DOHH2 (cell line): Measurements from ENCODE around the gene ZNF536.

Source experiments
- H3F3A ChIP-seq: fragments of 200-600 bp; sonication (generic), shearing (Covaris generic); 2 replicates; pipeline ENCODE4 v1.6.0; 2016; ENCODE audit warnings: antibody characterized with exemption, mild to moderate bottlenecking; ENCODE audit not compliant: control insufficient read depth, insufficient read depth
- H3K27ac ChIP-seq: fragments of 200-600 bp; sonication (generic); 2 replicates; pipeline ENCODE4 v1.5.1; 2014; ENCODE audit warnings: low read depth, mild to moderate bottlenecking, low read length, moderate library complexity
- H3K27me3 ChIP-seq: fragments of 200-600 bp; sonication (generic); 2 replicates; pipeline ENCODE4 v1.6.1; 2014; ENCODE audit warnings: mild to moderate bottlenecking, low read length, mixed read lengths; ENCODE audit not compliant: control insufficient read depth
- H3K36me3 ChIP-seq: fragments of 200-600 bp; sonication (generic); 2 replicates; pipeline ENCODE4 v1.6.1; 2014; ENCODE audit warnings: mild to moderate bottlenecking, low read length, moderate library complexity, mixed read lengths; ENCODE audit not compliant: control insufficient read depth
- H3K4me1 ChIP-seq: fragments of 200-600 bp; sonication (generic); 2 replicates; pipeline ENCODE4 v1.6.1; 2014; ENCODE audit warnings: mild to moderate bottlenecking, low read length, mixed read lengths; ENCODE audit not compliant: control insufficient read depth
- H3K4me2 ChIP-seq: fragments of 200-600 bp; sonication (generic); 2 replicates; pipeline ENCODE4 v1.6.0; 2014; ENCODE audit warnings: mild to moderate bottlenecking, low read length, moderate library complexity
- H3K4me3 ChIP-seq: fragments of 200-600 bp; sonication (generic); 2 replicates; pipeline ENCODE4 v1.5.1; 2014; ENCODE audit warnings: mild to moderate bottlenecking, low read length, mixed read lengths
- H3K79me2 ChIP-seq: fragments of 200-600 bp; sonication (generic); 2 replicates; pipeline ENCODE4 v1.6.1; 2014; ENCODE audit warnings: mild to moderate bottlenecking, low read length, mixed read lengths; ENCODE audit not compliant: control insufficient read depth
- H3K9me2 ChIP-seq: fragments of 200-600 bp; sonication (generic); replicated peaks from 2 replicates; pipeline ENCODE4 v1.6.1; 2014; ENCODE audit warnings: mild to moderate bottlenecking, low read length, mixed read lengths; ENCODE audit not compliant: control insufficient read depth
- H3K9me3 ChIP-seq: fragments of 200-600 bp; sonication (generic); 2 replicates; pipeline ENCODE4 v1.6.1; 2014; ENCODE audit warnings: antibody characterized with exemption, low read length, mixed read lengths; ENCODE audit not compliant: control insufficient read depth, insufficient read depth
- H4K20me1 ChIP-seq: fragments of 200-600 bp; sonication (generic); 2 replicates; pipeline ENCODE4 v1.6.0; 2014; ENCODE audit warnings: low read depth, mild to moderate bottlenecking, antibody characterized with exemption, low read length, moderate library complexity; ENCODE audit not compliant: control insufficient read depth, insufficient read depth
- EZH2phosphoT487 ChIP-seq: fragments of 200-600 bp; sonication (generic); IDR thresholded peaks from 2 replicates; pipeline ENCODE4 v1.6.1; 2017; ENCODE audit warnings: borderline replicate concordance, mild to moderate bottlenecking, antibody characterized with exemption, low read length, moderate library complexity, mixed read lengths
- TF ChIP-seq, protein P1 (sequence below): fragments of 200-600 bp; sonication (generic); IDR thresholded peaks from one replicate; pipeline ENCODE4 v1.5.1; 2014; ENCODE audit warnings: antibody characterized with exemption, mild to moderate bottlenecking, low read depth, low read length; ENCODE audit not compliant: poor library complexity, severe bottlenecking

The ZNF536 gene

DNA sequence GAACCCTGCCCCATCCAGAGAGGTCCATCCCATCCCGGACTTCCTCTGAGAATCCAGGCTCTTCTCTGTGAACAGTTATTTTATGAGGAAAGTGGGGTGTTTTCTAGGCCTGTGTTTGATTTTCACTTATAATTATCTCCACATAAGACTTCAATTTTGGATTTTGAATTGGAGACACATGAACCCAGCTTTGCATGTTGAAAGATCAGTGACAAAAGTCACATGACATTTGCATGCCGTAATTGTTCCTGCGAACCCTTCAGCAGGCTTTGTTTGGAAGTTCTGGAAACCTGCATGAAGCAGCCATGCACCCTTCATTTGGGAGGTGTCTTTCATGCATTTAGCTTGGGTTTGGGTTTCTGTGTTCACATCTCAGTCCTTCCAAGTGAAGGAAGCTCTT is 44.9 kb upstream of the ZNF536 start:
- no peaks in the 10 kb centered on the region for H3F3A ChIP-seq
- no peak overlapping the region for H3K4me3 ChIP-seq
- no peaks in the 10 kb centered on the region for H3K36me3 ChIP-seq
- no peaks in the 10 kb centered on the region for H3K27me3 ChIP-seq
- no peak for TF ChIP-seq EZH2phosphoT487
- TF ChIP-seq, protein P1, sequence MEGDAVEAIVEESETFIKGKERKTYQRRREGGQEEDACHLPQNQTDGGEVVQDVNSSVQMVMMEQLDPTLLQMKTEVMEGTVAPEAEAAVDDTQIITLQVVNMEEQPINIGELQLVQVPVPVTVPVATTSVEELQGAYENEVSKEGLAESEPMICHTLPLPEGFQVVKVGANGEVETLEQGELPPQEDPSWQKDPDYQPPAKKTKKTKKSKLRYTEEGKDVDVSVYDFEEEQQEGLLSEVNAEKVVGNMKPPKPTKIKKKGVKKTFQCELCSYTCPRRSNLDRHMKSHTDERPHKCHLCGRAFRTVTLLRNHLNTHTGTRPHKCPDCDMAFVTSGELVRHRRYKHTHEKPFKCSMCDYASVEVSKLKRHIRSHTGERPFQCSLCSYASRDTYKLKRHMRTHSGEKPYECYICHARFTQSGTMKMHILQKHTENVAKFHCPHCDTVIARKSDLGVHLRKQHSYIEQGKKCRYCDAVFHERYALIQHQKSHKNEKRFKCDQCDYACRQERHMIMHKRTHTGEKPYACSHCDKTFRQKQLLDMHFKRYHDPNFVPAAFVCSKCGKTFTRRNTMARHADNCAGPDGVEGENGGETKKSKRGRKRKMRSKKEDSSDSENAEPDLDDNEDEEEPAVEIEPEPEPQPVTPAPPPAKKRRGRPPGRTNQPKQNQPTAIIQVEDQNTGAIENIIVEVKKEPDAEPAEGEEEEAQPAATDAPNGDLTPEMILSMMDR, result no peak
- no peak overlapping the region for H3K27ac ChIP-seq
- no peaks in the 10 kb centered on the region for H4K20me1 ChIP-seq
- H3K9me2 ChIP-seq, result no peaks in the 10 kb centered on the region
- no peaks in the 10 kb centered on the region for H3K9me3 ChIP-seq
- no peaks in the 10 kb centered on the region for H3K79me2 ChIP-seq
- no peak overlapping the region for H3K4me2 ChIP-seq
- H3K4me1 ChIP-seq, result no peaks in the 10 kb centered on the region

DNA sequence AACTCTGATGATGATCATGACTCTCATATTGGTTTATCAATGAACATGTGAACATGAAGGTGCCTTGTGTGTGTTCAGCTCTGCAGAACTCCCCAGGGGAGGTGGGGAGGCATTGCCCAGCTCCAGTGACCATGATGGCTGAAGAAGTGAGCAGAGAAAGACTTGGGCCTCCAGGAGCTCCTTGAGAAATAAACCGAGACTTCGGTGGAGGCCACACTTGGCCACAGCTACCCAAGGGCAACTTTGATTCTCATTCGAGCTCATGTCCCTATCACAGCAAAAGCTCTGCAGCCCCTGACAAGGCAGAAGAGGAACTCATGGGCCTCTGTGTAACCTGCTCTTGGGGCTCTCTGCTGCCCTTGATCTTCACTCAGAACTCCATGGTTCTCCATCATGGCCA is 44.1 kb upstream of the ZNF536 start:
- Histone ChIP-seq H3K9me3 (no peaks in the 10 kb centered on the region), H3K79me2 (no peaks in the 10 kb centered on the region), H3K4me2 (no peak overlapping the region), H4K20me1 (no peaks in the 10 kb centered on the region), H3K27me3 (no peaks in the 10 kb centered on the region), H3K27ac (no peak overlapping the region), H3K4me1 (no peaks in the 10 kb centered on the region), H3F3A (no peaks in the 10 kb centered on the region), H3K36me3 (no peaks in the 10 kb centered on the region), H3K4me3 (no peak overlapping the region), H3K9me2 (no peaks in the 10 kb centered on the region)
- no peak for TF ChIP-seq EZH2phosphoT487
- TF ChIP-seq, protein P1, result no peak

DNA sequence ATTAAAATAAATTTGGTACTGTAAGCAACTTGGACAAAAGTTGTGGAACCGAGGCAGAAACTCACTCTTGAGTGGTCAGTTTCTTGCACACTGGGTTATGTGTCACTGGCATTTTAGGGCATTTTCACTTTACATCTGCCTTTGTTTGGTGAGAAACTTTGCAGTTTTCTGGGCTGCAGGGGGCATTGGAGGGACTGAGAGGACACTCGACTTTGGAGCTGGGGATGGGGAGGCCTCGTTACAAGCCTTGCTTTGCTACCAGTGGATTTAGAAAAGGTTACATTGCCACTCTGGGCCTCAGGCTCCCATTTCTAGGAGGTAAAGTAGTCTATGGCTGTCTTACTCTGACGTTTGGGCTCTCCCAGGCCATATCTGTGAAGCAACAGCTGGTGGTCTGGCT is 41.9 kb upstream of the ZNF536 start:
- Histone ChIP-seq H3K9me3 (no peaks in the 10 kb centered on the region), H3F3A (no peaks in the 10 kb centered on the region), H4K20me1 (no peaks in the 10 kb centered on the region), H3K4me1 (no peaks in the 10 kb centered on the region), H3K79me2 (no peaks in the 10 kb centered on the region), H3K27ac (no peak overlapping the region), H3K4me2 (no peak overlapping the region), H3K9me2 (no peaks in the 10 kb centered on the region), H3K27me3 (no peaks in the 10 kb centered on the region), H3K4me3 (no peak overlapping the region), H3K36me3 (no peaks in the 10 kb centered on the region)
- no peak for TF ChIP-seq EZH2phosphoT487
- TF ChIP-seq, protein P1, result no peak
